ENCODE measurements around the gene NNMT.
"Not testable (repeated sequence)": the region's sequence is repeated elsewhere in the genome, so short reads cannot be mapped to it uniquely, and the experiment has no call there.

Gene NNMT

DNA sequence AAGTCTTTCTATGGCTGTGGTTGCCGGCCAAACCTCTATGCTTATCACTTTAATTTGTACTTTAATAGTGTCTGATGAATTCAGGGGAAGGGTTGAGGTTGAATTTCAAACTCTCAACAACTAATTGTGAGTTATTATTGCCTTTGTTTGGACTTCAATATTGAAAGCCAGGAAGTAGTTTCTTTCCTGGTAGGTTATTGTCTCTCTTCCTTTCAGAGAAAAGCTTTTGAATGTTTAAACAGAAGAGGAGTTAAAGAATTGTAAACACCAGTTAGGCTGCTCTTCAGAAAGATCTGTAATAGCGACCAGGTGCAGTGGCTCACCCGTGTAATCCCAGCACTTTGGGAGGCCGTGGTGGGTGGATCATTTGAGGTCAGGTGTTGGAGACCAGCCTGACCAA is 22.2 kb downstream of the NNMT start:
- no peak overlapping the region for H3K27ac Mint-ChIP-seq
- no peaks in the 10 kb centered on the region for H3K9me3 Mint-ChIP-seq
- no peak overlapping the region for H3K4me3 Mint-ChIP-seq
- no peaks in the 10 kb centered on the region for H3K36me3 Mint-ChIP-seq (ENCODE audit: low read depth)
- H3K27me3 Mint-ChIP-seq (ENCODE audit: low read depth): peaks cover 7% of the 10 kb centered on the region
- no peak for DNase-seq (ENCODE audit: low spot score)
- H3K4me1 Mint-ChIP-seq (ENCODE audit: low read depth): peaks cover 25% of the 10 kb centered on the region

DNA sequence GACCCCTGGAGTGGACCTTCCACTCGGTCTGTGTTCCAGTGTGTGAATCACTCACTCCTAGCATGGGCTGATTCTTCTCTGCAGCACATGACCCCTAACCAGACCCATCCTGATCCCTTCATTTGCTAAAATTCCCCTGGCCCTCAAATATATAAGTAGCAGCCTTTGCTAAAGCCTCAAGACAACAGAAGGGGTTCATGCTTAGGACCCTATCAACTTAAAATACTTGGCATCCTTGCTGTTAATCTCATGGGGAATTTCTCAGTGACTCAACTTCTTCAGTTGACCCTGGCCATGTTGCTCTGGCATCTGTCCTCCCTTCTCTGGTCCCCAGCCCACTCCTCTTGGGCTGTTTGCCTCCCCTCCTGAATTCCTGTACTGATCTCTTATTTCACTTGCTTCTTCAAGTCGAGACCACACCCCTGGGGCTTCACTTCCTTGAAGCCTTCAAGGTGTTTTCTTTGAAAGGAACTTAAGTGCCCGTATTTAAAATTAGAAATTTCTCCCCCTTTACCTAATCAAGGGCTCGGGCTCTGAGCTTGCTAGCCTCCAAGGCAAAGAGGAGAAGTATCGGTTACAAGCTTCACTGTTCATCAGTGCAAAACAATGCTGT is 23.6 kb downstream of the NNMT start:
- no peak for DNase-seq (ENCODE audit: low spot score)
- peaks cover 10% of the 10 kb centered on the region for H3K27me3 Mint-ChIP-seq (ENCODE audit: low read depth)
- H3K9me3 Mint-ChIP-seq: no peaks in the 10 kb centered on the region
- no peak overlapping the region for H3K27ac Mint-ChIP-seq
- H3K4me3 Mint-ChIP-seq: peak overlapping the region; percentile 37
- H3K36me3 Mint-ChIP-seq (ENCODE audit: low read depth): no peaks in the 10 kb centered on the region
- peaks cover 25% of the 10 kb centered on the region for H3K4me1 Mint-ChIP-seq (ENCODE audit: low read depth)

DNA sequence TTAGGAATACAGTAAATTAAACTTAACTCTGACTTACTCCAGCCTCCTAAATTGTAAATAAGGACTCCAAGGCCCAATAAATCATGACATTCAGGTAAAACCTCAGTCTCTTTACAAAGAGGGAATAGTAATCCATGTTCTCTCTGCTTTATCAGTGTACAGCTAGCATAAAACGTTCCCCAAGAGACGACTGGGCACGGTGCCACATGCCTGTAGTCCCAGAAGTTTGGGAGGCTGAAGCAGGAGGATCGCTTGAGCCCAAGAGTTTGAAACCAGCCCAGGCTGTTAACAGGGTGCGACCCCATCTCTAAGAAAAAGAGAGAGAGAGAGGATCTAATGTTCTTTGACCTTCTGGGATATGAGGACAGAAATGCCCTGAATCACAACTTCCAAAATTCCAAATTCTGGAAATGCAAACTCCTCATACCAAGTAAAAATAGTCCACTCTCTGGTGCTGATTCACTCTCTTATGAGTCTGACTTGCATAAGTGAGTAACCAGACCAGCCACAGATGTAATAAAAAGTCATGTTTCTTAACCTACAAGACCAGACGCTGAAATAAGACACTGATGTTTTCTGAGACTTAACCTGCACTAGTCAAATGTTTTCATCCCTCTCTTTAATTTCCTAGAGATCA is 25.5 kb downstream of the NNMT start:
- Mint-ChIP-seq H3K27ac (no peak overlapping the region), H3K4me1 (ENCODE audit: low read depth) (peaks cover 16% of the 10 kb centered on the region), H3K36me3 (ENCODE audit: low read depth) (no peaks in the 10 kb centered on the region), H3K4me3 (no peak overlapping the region), H3K9me3 (no peaks in the 10 kb centered on the region), H3K27me3 (ENCODE audit: low read depth) (peaks cover 8% of the 10 kb centered on the region)
- no peak for DNase-seq (ENCODE audit: low spot score)

DNA sequence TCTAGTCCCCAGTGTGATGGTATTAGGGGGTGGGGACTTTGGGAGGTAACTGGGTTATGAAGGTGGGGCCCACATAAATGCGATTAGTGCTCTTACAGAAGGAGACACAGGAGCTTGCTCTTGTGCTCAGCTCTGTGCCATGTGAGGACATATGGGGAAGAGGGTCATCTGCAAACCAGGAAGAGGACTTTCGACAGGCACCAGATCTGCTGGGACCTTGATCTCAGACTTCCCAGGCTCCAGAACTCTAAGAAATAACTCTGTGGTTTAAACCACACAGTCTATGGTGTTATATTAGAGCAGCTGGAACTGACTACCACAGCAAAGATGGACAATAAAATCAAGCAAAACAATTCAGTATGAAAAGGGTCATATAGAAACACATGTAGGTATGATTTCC is 26.7 kb downstream of the NNMT start:
- H3K27me3 Mint-ChIP-seq (ENCODE audit: low read depth): peaks cover 8% of the 10 kb centered on the region
- DNase-seq (ENCODE audit: low spot score): no peak
- H3K36me3 Mint-ChIP-seq (ENCODE audit: low read depth): no peaks in the 10 kb centered on the region
- H3K27ac Mint-ChIP-seq: no peak overlapping the region
- H3K4me1 Mint-ChIP-seq (ENCODE audit: low read depth): peaks cover 14% of the 10 kb centered on the region
- H3K4me3 Mint-ChIP-seq: no peak overlapping the region
- no peaks in the 10 kb centered on the region for H3K9me3 Mint-ChIP-seq

DNA sequence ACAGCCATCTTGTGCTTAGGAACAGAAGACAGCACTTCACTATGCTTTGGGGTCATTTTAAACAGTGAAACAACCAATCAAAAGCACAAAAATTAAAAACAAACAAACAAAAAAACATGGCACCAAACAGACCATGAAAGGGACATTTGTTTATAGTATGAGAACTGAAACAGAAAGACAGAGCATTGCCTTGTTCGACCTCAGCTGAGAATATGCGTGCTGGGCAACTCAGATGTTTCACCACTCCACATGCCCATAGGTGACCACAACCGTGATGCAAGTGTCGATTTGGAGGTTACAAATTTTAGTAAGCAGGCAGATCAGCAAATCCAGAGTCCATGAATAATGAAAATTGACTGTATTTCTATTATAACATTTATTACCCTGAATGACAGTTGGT is 30.0 kb downstream of the NNMT start:
- Mint-ChIP-seq H3K27ac (no peak overlapping the region), H3K9me3 (peaks cover 17% of the 10 kb centered on the region), H3K4me3 (no peak overlapping the region), H3K36me3 (ENCODE audit: low read depth) (peaks cover 1% of the 10 kb centered on the region), H3K4me1 (ENCODE audit: low read depth) (no peaks in the 10 kb centered on the region), H3K27me3 (ENCODE audit: low read depth) (peaks cover 7% of the 10 kb centered on the region)
- no peak for DNase-seq (ENCODE audit: low spot score)

DNA sequence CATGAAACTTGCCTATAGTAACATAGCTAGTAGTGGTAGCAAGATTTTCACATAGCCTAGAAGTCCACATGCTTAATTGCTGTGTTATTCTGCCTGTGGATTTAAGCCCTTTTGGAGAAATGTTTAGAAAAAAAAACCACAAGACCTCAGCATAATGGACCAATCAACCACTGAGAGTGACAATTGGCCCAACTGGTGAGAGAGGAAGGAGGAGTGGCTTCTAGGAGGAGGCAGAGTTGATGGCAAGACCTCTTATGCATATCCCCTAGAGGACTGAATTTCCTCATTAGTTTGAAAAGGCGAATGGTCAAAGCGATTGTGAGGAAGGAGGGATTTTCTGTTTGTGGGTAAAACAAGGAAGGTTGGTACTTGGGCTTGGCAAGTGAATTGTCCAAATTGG is 30.6 kb downstream of the NNMT start:
- no peaks in the 10 kb centered on the region for H3K4me1 Mint-ChIP-seq (ENCODE audit: low read depth)
- H3K27ac Mint-ChIP-seq: no peak overlapping the region

DNA sequence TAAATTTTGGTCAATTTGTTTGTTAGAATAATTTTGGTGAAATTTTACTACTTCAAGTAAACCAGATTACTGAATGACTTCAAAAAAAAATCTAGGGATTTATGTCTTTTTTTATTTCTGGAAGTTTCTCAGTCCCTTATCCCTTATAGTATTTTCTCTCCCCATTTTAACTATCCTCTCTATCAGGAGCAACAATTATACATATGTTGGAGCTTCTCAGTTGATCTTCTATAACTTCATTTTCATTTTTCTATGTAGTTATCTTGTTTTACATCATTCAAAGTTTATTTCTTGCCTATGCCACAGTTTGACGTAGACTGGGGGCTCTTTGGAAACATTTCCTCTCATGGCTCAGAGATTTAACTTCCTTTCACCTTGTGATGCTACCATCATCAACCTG is 34.2 kb downstream of the NNMT start:
- Mint-ChIP-seq H3K27me3 (ENCODE audit: low read depth) (peaks cover 16% of the 10 kb centered on the region), H3K27ac (no peak overlapping the region), H3K36me3 (ENCODE audit: low read depth) (peaks cover 1% of the 10 kb centered on the region), H3K4me3 (no peak overlapping the region), H3K4me1 (ENCODE audit: low read depth) (no peaks in the 10 kb centered on the region), H3K9me3 (peaks cover 19% of the 10 kb centered on the region)
- DNase-seq (ENCODE audit: low spot score): no peak

More for the DNA sequence above, 30.6 kb downstream of the NNMT start:
- H3K4me3 Mint-ChIP-seq: no peak overlapping the region
- no peak for DNase-seq (ENCODE audit: low spot score)
- H3K27me3 Mint-ChIP-seq (ENCODE audit: low read depth): peaks cover 7% of the 10 kb centered on the region
- H3K9me3 Mint-ChIP-seq: peaks cover 19% of the 10 kb centered on the region
- H3K36me3 Mint-ChIP-seq (ENCODE audit: low read depth): peaks cover 1% of the 10 kb centered on the region

DNA sequence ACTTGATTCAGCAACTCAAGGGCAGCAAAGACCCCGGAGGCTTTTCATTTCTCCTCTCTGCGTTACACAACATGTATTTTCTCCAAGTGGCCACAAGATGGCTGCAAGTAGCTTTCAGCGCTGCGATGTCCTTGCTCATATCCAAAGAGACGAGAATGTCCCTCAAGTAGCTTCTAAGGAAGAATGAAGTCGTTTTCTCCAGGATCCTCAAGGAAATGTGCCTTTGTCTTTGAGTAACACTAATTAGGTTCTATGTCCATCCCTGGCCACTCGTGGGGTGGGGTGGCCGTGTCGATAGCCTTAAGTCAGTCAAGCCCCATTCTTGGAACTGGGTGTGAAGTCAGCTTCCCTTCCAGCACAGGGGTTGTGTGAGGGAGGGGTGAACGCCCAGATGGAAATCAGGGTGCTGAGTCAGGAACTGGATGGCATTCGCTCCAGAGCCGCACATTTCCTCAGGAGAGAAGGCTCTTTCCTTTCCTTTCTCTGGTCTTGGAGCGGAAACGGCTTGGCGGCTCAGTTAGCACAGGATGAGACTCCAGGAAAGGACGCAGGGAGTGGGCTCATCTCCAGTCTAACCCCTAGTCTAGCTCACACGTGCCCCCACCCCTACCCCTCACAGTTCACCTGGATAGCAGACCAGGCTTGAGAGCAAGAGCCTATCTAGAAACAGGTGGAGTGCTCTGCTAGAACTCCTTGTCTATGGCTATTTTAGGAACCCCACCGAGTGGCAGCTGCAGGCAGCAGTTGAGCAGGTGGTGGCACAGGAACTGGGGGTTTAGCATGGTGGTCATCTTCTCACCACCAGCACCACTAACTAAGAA is 44.3 kb downstream of the NNMT start:
- H3K36me3 Mint-ChIP-seq (ENCODE audit: low read depth): no peaks in the 10 kb centered on the region
- no peaks in the 10 kb centered on the region for H3K9me3 Mint-ChIP-seq
- DNase-seq (ENCODE audit: low spot score): no peak
- H3K27me3 Mint-ChIP-seq (ENCODE audit: low read depth): peaks cover 20% of the 10 kb centered on the region
- H3K4me1 Mint-ChIP-seq (ENCODE audit: low read depth): peaks cover 7% of the 10 kb centered on the region
- no peak overlapping the region for H3K27ac Mint-ChIP-seq
- peak overlapping the region; percentile 67 for H3K4me3 Mint-ChIP-seq

DNA sequence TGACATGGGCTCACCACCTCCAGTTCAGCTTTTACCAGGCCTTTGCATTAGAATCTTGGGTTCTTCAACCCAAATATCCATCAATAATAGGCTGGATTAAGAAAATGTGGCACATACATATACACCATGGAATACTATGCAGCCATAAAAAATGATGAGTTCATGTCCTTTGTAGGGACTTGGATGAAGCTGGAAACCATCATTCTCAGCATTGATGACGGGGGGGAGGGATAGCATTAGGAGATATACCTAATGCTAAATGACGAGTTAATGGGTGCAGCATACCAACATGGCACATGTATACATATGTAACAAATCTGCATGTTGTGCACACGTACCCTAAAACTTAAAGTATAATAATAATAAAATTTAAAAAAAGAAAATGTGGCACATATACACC is 45.5 kb downstream of the NNMT start:
- DNase-seq (ENCODE audit: low spot score); H3K4me3 Mint-ChIP-seq; H3K27ac Mint-ChIP-seq; H3K9me3 Mint-ChIP-seq; H3K36me3 Mint-ChIP-seq (ENCODE audit: low read depth); H3K4me1 Mint-ChIP-seq (ENCODE audit: low read depth): not testable (repeated sequence)
- peaks cover 16% of the 10 kb centered on the region for H3K27me3 Mint-ChIP-seq (ENCODE audit: low read depth)

DNA sequence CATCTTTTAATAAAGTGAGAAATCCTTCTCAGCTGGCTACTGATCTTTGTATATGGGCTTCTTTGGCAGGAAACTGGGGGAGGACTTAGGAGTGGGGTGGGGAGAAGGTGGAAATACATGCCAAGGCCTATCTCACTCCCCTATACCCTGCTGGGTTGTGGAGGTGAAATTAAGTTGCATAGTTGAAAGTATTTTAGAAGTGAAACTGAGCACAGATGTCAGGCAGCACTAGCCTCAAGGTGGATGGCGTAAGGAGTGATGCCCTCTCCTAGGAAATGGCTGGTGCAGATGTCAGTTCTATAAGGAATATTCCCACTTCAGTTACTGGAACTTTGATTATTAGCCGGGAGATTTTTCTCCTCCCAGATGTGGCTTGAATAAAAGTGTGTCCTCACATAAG is 46.3 kb downstream of the NNMT start:
- no peak for DNase-seq (ENCODE audit: low spot score)

DNA sequence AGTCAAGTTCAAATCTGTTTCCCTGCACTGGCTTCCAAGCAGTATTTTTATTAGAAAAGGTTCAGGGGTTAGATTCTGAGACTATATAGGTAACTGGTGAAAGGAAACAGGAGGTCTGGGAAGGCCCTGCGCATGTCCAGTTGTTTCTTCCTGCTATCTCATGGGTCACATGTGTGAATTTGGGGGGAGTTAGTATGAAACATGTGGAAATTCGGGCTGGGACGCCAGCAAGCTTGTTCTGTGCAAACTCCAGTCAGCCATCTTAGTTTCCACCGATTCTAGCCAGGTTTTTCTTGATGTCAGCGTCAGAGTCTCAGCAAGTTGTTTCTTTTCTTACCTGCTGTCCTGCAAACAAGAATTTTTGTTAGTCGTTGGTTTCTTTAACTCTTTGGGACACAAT is 46.8 kb downstream of the NNMT start:
- Mint-ChIP-seq H3K4me1 (ENCODE audit: low read depth) (peaks cover 17% of the 10 kb centered on the region), H3K27me3 (ENCODE audit: low read depth) (peaks cover 9% of the 10 kb centered on the region), H3K27ac (no peak overlapping the region), H3K36me3 (ENCODE audit: low read depth) (no peaks in the 10 kb centered on the region), H3K4me3 (no peak overlapping the region), H3K9me3 (no peaks in the 10 kb centered on the region)
- no peak for DNase-seq (ENCODE audit: low spot score)

More for the DNA sequence above, 46.3 kb downstream of the NNMT start:
- Mint-ChIP-seq H3K4me1 (ENCODE audit: low read depth) (peaks cover 14% of the 10 kb centered on the region), H3K4me3 (no peak overlapping the region), H3K9me3 (no peaks in the 10 kb centered on the region), H3K27me3 (ENCODE audit: low read depth) (peaks cover 12% of the 10 kb centered on the region), H3K27ac (no peak overlapping the region), H3K36me3 (ENCODE audit: low read depth) (no peaks in the 10 kb centered on the region)

DNA sequence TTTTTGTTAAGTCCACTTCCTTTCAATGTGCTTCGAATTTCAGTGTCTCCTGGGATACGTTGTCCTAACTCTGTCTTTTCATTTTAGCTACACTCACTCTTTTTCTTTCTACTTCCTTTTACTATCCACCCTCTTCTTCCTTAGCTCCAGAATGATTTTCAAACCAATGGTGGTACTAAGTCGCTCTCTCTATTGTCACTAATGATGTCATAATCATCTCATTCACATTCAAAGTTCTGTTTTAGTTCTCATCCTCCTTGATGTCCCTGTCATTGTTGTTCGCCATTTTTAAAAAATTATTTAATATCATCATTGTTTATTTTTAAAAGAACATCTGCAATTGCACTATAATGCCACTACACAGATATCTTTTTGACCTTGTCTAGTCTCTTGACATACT is 47.3 kb downstream of the NNMT start:
- Mint-ChIP-seq H3K4me3 (no peak overlapping the region), H3K4me1 (ENCODE audit: low read depth) (peaks cover 19% of the 10 kb centered on the region), H3K27me3 (ENCODE audit: low read depth) (peaks cover 9% of the 10 kb centered on the region), H3K27ac (no peak overlapping the region), H3K9me3 (no peaks in the 10 kb centered on the region), H3K36me3 (ENCODE audit: low read depth) (no peaks in the 10 kb centered on the region)
- DNase-seq (ENCODE audit: low spot score): no peak

DNA sequence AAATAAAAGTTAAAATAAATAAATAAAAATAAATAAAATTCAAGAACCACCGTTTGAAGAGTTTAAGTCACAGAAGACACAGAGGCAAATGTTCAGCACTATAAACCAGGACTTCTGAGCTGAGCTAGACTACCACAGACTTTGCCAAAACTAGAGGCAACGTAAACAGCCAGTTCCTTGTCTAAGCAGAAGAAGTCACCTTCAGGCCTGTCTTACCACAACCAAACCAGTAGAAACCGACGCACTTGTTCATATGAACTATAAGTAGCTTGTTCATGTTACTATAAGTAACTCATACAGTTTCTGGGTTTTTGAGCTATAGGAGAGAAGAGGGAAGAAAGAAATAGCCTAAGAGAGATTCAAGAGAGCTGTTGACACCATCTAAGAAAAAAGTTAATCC is 48.3 kb downstream of the NNMT start:
- no peak for DNase-seq (ENCODE audit: low spot score)
- H3K9me3 Mint-ChIP-seq: no peaks in the 10 kb centered on the region
- peaks cover 19% of the 10 kb centered on the region for H3K4me1 Mint-ChIP-seq (ENCODE audit: low read depth)
- no peak overlapping the region for H3K27ac Mint-ChIP-seq
- H3K36me3 Mint-ChIP-seq (ENCODE audit: low read depth): no peaks in the 10 kb centered on the region
- no peak overlapping the region for H3K4me3 Mint-ChIP-seq
- H3K27me3 Mint-ChIP-seq (ENCODE audit: low read depth): peaks cover 4% of the 10 kb centered on the region

DNA sequence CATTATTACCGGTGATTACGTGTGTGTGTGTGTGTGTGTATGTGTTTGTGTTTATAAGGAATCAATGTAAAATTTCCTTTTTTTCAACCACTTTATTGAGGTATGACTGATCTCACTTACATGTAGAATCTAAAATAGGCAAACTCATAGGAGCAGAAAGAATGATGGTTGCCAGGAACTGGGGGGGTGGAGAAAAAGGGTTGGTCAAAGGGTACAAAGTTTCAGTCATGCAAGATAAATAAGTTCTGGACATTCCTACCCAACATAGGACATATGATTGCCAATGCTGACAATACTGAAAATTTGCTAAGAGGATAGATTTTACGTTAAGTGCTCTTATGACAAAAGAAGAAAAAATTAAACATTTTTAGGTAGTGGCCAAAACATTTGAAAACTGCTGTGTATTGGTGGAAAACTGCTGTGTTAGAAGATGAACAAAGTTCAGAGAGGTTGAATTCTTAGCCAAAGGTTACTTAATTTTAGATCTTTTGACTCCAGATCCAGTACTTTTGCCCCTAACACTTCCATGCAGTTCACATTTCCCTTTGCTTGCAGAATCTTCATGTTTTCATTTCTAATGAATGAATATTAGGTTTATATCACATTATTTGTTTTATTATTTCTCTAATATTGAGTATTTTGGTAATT is 49.5 kb downstream of the NNMT start:
- DNase-seq (ENCODE audit: low spot score): no peak
- Mint-ChIP-seq H3K4me3 (no peak overlapping the region), H3K4me1 (ENCODE audit: low read depth) (peaks cover 14% of the 10 kb centered on the region), H3K27ac (no peak overlapping the region), H3K9me3 (no peaks in the 10 kb centered on the region), H3K27me3 (ENCODE audit: low read depth) (peaks cover 4% of the 10 kb centered on the region), H3K36me3 (ENCODE audit: low read depth) (no peaks in the 10 kb centered on the region)
